H1 (cell line): ENCODE data around the gene NAA10. TPM values are rescaled to one million over a fixed set of nuclear protein-coding genes. Genes with fewer than 3 reads are reported as not detected.

Source experiments
- NRF1 ChIP-seq: IDR thresholded peaks from 2 replicates; pipeline ENCODE4 v1.6.1; 2011; ENCODE audit warnings: mild to moderate bottlenecking, low read depth, low read length, improper control_type of control experiment
- TAF7 ChIP-seq: optimal IDR thresholded peaks from 2 replicates; pipeline ENCODE3; 2011; ENCODE audit warnings: low read depth, mild to moderate bottlenecking, inconsistent platforms, low read length, moderate library complexity, borderline replicate concordance
- polyA plus RNA-seq, 7 experiments: library from polyadenylated mRNA; depleted of rRNA in 3 of 7; stranded (reverse) in 5 of 7; unstranded in 2 of 7; fragments of >200 nt in 5 of 7; fragments of 200-250 nt in 2 of 7; gene quantifications; 1 replicate in 5 of 7; 2 replicates in 1 of 7; 4 replicates in 1 of 7; pipeline versions ENCODE4 v1.2.1 to v1.2.3, GENCODE V29; 2011 to 2013; ENCODE audit warnings: missing spikeins in 2 of 7, mixed read lengths in 2 of 7
- total RNA-seq: library from RNA; stranded (reverse); fragmentation: NEBNext Ultra II Directional; extraction: Animal tissue kit (Norgen Biotek cat#: 25700); gene quantifications from 2 replicates; pipeline ENCODE4 v1.2.1, GENCODE V29; 2021

NAA10 gene
- total and polyA plus RNA-seq, 2 of the 8 experiments (the other 6 are each of a cell fraction or from before 2014, with no cell fraction given) = 80.4 to 98.8 TPM

- no peak for TF ChIP-seq TAF7
- no peak for TF ChIP-seq NRF1
Observed at GRCh38 chrX:153950127-153950526, 15.3 kb upstream of the NAA10 start (continued).
